ENCODE measurements around the gene CACNA1B.

CACNA1B gene

DNA sequence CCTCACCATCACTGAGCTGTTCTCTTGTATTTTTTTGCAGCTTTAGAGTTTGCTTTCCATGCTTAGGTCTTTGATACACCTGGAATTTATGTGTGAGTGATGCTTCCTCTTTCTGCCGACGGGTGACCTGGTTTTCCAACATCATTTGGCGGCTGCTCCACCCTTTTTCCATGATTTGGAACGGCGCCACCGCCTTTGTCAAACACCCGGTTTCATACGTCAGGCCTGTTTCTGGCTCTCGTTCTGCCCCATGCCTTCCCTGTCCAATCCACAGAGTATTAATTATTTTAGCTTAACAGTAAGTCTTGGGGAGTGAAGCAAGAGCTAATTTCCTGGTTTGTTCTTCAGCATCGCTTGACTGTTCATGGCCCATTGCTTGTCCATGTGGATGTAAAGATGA, 30.2 kb downstream of the CACNA1B start:
- no peaks in the 10 kb centered on the region for H3K9me3 Mint-ChIP-seq
- no peaks in the 10 kb centered on the region for H3K4me1 Mint-ChIP-seq (ENCODE audit: low read depth in 2 of 2)
- DNase-seq (no peak), ATAC-seq (replicated peaks) (no peak)
- H3K27me3 Mint-ChIP-seq = peaks cover 29 to 57% of the 10 kb centered on the region in 2 donors
- no peak overlapping the region for H3K27ac Mint-ChIP-seq
- no peaks in the 10 kb centered on the region for H3K36me3 Mint-ChIP-seq (ENCODE audit: insufficient read depth)
- H3K4me3 Mint-ChIP-seq = no peak overlapping the region

GRCh38 chr9:137912671-137913070, 35.1 kb downstream of the CACNA1B start:
- H3K9me3 Mint-ChIP-seq = no peaks in the 10 kb centered on the region
- H3K27ac Mint-ChIP-seq = no peak overlapping the region
- H3K4me3 Mint-ChIP-seq = no peak overlapping the region
- DNase-seq (no peak), ATAC-seq (replicated peaks) (no peak)
- no peaks in the 10 kb centered on the region for H3K36me3 Mint-ChIP-seq (ENCODE audit: insufficient read depth)
- H3K4me1 Mint-ChIP-seq (ENCODE audit: low read depth in 2 of 2) = no peaks in the 10 kb centered on the region
- peaks cover 38 to 62% of the 10 kb centered on the region in 2 donors for H3K27me3 Mint-ChIP-seq

DNA sequence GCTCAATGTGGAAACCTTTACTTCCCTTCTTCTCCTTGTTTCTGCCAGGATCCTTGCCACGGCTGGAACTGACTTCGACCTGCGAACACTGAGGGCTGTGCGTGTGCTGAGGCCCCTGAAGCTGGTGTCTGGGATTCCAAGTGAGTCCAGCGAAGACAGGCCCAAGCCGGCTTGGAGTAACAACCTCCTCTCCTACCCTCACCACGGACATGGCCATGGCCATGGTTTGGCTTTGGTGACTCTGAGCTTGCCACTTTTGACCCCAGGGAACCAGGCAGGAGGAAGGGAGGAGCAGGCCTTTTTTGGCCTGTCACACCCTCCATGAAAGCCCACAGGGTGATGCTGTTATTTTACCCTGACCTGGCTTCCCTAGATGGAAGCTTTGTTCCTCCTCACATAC, 35.5 kb downstream of the CACNA1B start:
- H3K4me1 Mint-ChIP-seq (ENCODE audit: low read depth in 2 of 2) = no peaks in the 10 kb centered on the region
- H3K9me3 Mint-ChIP-seq = no peaks in the 10 kb centered on the region
- no peak overlapping the region for H3K4me3 Mint-ChIP-seq
- no peaks in the 10 kb centered on the region for H3K36me3 Mint-ChIP-seq (ENCODE audit: insufficient read depth)
- ATAC-seq (replicated peaks) (no peak), DNase-seq (no peak)
- peaks cover 41 to 66% of the 10 kb centered on the region in 2 donors for H3K27me3 Mint-ChIP-seq
- no peak overlapping the region for H3K27ac Mint-ChIP-seq

- Mint-ChIP-seq H3K27me3 (peaks cover 45 to 73% of the 10 kb centered on the region in 2 donors), H3K4me3 (no peak overlapping the region), H3K27ac (no peak overlapping the region), H3K9me3 (no peaks in the 10 kb centered on the region), H3K36me3 (ENCODE audit: insufficient read depth) (no peaks in the 10 kb centered on the region), H3K4me1 (ENCODE audit: low read depth in 2 of 2) (no peaks in the 10 kb centered on the region)
- DNase-seq = no peak
- ATAC-seq (replicated peaks) = no peak
Measured at GRCh38 chr9:137913771-137914767, 36.5 kb downstream of the CACNA1B start.

GRCh38 chr9:137916540-137916939, 39.0 kb downstream of the CACNA1B start:
- H3K4me3 Mint-ChIP-seq = no peak overlapping the region
- no peaks in the 10 kb centered on the region for H3K36me3 Mint-ChIP-seq (ENCODE audit: insufficient read depth)
- H3K27me3 Mint-ChIP-seq = peaks cover 45 to 70% of the 10 kb centered on the region in 2 donors
- ATAC-seq (replicated peaks) (no peak), DNase-seq (no peak)
- H3K9me3 Mint-ChIP-seq = no peaks in the 10 kb centered on the region
- no peak overlapping the region for H3K27ac Mint-ChIP-seq
- no peaks in the 10 kb centered on the region for H3K4me1 Mint-ChIP-seq (ENCODE audit: low read depth in 2 of 2)

GRCh38 chr9:137917116-137917515, 39.5 kb downstream of the CACNA1B start:
- Mint-ChIP-seq H3K4me3 (no peak overlapping the region), H3K4me1 (ENCODE audit: low read depth in 2 of 2) (no peaks in the 10 kb centered on the region), H3K36me3 (ENCODE audit: insufficient read depth) (no peaks in the 10 kb centered on the region), H3K27me3 (peaks cover 39 to 64% of the 10 kb centered on the region in 2 donors), H3K9me3 (no peaks in the 10 kb centered on the region), H3K27ac (no peak overlapping the region)
- ATAC-seq (replicated peaks) (no peak), DNase-seq (no peak)

DNA sequence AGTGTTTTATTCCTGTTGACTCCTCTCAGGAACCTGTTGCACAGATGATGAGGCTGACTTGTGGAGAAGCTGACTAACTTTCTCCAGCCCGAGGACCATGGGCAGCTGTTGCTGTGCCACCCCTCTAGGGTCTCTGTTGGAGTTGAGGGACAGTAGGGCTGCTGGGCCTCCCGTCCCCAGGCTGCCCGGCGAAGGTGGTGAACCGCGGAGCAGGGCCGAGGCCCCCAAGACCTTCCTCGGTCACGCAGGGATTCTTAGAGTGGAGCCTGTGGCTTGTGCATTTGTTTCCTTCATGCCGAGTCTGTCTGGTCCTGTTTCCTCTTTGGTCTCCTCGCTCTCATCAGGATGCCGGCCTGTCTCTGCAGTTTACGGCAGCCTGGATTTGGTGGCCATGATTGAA, 40.2 kb downstream of the CACNA1B start:
- Mint-ChIP-seq H3K4me3 (no peak overlapping the region), H3K4me1 (ENCODE audit: low read depth in 2 of 2) (no peaks in the 10 kb centered on the region), H3K9me3 (no peaks in the 10 kb centered on the region), H3K27ac (no peak overlapping the region), H3K27me3 (peaks cover 35 to 57% of the 10 kb centered on the region in 2 donors), H3K36me3 (ENCODE audit: insufficient read depth) (no peaks in the 10 kb centered on the region)
- DNase-seq (no peak), ATAC-seq (replicated peaks) (no peak)

DNA sequence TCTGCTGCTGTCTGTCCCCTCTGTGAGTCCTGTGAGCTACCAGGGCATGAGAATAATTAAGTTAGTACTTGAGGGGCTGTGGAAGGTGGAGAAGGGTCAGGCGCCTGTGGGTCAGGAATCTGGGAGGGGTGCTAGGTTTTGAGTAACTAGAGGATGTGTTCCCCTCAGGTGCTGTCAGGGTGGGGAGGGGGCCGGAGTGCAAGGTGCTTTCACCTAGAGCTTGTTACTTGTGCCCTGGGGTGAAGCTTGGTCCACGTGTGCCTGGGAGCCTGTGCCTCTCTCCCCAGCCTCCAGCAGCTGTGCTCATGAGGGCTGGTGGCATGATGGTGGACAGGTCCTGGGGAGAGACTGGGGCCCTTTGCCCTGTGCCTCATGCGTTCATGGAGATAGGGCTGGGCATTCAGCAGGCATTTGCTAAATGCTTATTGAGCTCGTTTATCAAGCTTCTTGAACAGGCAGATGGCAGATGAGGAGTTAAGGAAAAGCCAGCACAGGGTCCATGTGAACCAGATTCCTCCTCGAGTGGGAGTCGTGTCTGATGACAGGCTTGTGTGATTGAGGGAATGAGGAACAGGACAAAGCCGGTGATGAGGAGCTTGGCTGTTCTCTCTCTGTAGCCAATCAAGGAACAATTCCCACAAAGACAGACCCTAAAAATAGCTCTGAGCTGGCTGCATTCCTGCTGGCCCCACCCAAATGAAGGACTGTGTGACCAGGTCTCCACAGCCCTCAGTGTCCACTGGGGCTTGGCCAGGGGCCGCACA, 40.9 kb downstream of the CACNA1B start:
- Mint-ChIP-seq H3K27ac (no peak overlapping the region), H3K36me3 (ENCODE audit: insufficient read depth) (no peaks in the 10 kb centered on the region), H3K27me3 (peaks cover 35 to 53% of the 10 kb centered on the region in 2 donors), H3K4me3 (no peak overlapping the region), H3K9me3 (no peaks in the 10 kb centered on the region), H3K4me1 (ENCODE audit: low read depth in 2 of 2) (no peaks in the 10 kb centered on the region)
- ATAC-seq (replicated peaks) (no peak), DNase-seq (no peak)

DNA sequence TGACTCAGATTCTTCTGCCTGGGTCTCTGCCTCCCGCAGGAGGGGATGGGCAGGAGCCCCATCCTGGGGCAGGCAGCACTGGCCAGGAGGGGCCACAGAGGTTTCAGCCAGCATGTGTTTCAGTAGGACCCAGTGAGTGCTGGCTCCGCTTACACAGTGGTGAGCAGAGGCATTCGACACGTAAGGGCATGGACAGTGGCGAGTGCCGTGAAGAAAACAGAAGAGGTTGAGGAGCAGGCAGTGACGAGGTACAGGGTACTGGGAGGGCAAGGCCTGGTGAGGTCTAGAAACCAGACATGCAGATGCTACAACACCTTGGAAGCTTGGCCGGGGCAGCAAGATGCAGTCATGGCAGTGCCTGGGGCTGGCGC, 41.5 kb downstream of the CACNA1B start:
- Mint-ChIP-seq H3K4me1 (ENCODE audit: low read depth in 2 of 2) (no peaks in the 10 kb centered on the region), H3K27me3 (peaks cover 35 to 48% of the 10 kb centered on the region in 2 donors), H3K4me3 (no peak overlapping the region), H3K36me3 (ENCODE audit: insufficient read depth) (no peaks in the 10 kb centered on the region), H3K9me3 (no peaks in the 10 kb centered on the region), H3K27ac (no peak overlapping the region)
- ATAC-seq (replicated peaks) = no peak
- DNase-seq = no peak

GRCh38 chr9:137919649-137920141, 42.1 kb downstream of the CACNA1B start:
- Mint-ChIP-seq H3K9me3 (peaks cover 0 to 2% of the 10 kb centered on the region in 2 donors), H3K27me3 (peaks cover 30 to 42% of the 10 kb centered on the region in 2 donors), H3K4me3 (no peak overlapping the region), H3K36me3 (ENCODE audit: insufficient read depth) (no peaks in the 10 kb centered on the region), H3K4me1 (ENCODE audit: low read depth in 2 of 2) (no peaks in the 10 kb centered on the region), H3K27ac (no peak overlapping the region)
- ATAC-seq (replicated peaks) (no peak), DNase-seq (no peak)

DNA sequence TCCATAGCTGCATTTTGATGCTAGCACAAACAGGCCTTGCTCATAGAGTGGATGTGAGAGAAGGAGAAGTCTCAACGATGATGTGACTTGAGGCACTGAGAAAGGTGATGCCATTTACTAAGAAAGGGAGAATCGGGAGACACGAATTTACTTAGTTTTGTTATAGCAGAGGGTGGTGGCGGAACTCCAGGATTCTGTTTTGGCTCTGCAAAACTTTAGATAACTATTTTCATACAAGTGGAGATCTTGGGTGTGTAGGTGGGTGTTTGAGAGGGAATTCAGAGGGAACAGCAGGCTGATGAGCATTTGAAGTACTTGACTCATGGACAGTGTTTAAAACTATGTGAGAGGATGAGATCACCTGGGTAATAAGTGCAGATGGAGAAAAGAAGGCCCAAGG, 43.2 kb downstream of the CACNA1B start:
- DNase-seq (no peak), ATAC-seq (replicated peaks) (no peak)
- no peaks in the 10 kb centered on the region for H3K36me3 Mint-ChIP-seq (ENCODE audit: insufficient read depth)
- H3K27ac Mint-ChIP-seq = no peak overlapping the region
- H3K4me1 Mint-ChIP-seq (ENCODE audit: low read depth in 2 of 2) = no peaks in the 10 kb centered on the region
- H3K9me3 Mint-ChIP-seq = peaks cover 0 to 2% of the 10 kb centered on the region in 2 donors
- H3K4me3 Mint-ChIP-seq = no peak overlapping the region
- peaks cover 24 to 39% of the 10 kb centered on the region in 2 donors for H3K27me3 Mint-ChIP-seq

DNA sequence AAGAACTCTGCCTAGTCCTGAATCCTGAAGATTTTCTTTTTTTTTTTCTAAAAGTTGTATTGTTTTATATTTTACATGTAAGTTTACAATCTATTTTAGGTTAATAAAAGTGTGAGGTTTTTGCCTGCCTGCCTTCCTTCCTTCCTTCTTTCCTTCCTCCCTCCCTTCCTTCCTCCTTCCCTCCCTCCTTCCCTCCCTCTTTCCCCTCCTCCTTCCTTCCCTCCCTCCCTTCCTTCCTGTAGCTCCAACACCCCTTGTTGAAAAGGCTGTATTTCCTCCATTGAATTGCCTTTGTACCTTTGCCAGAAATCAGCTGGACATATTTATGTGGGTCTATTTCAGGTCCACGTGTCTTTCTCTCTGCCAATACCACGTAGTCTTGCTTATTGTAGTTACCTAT, 46.6 kb downstream of the CACNA1B start:
- Mint-ChIP-seq H3K4me1 (ENCODE audit: low read depth in 2 of 2) (no peaks in the 10 kb centered on the region), H3K9me3 (peaks cover 0 to 2% of the 10 kb centered on the region in 2 donors), H3K27me3 (peaks cover 19 to 20% of the 10 kb centered on the region in 2 donors), H3K36me3 (ENCODE audit: insufficient read depth) (no peaks in the 10 kb centered on the region), H3K27ac (no peak overlapping the region), H3K4me3 (no peak overlapping the region)
- DNase-seq (no peak), ATAC-seq (replicated peaks) (no peak)

GRCh38 chr9:137924761-137925369, 47.3 kb downstream of the CACNA1B start:
- Mint-ChIP-seq H3K4me1 (ENCODE audit: low read depth in 2 of 2) (no peaks in the 10 kb centered on the region), H3K27ac (no peak overlapping the region), H3K36me3 (ENCODE audit: insufficient read depth) (no peaks in the 10 kb centered on the region), H3K27me3 (peaks cover 14% of the 10 kb centered on the region in 2 donors), H3K4me3 (no peak overlapping the region), H3K9me3 (peaks cover 0 to 2% of the 10 kb centered on the region in 2 donors)
- DNase-seq (no peak), ATAC-seq (replicated peaks) (no peak)
